HL-60/S4 treated with retinoic acid at 250 ng/mL for 4 days and 3 days (cell line): ENCODE data around the gene LGALS9.
"Not testable (repeated sequence)": the region's sequence is repeated elsewhere in the genome, so short reads cannot be mapped to it uniquely, and the experiment has no call there.

ENCODE experiments used
- in situ Hi-C: fragments of 300-500 bp; cut with MboI; formaldehyde crosslinking; loops from 2 replicates; pipeline ENCODE4 v1.7.0; 2022; ENCODE audit warnings: low sequenced_read_pairs

Gene LGALS9

GRCh38 chr17:27623614-27624013, 7.4 kb upstream of the LGALS9 start:
- in situ Hi-C loops: loop anchor here (25.0 kb wide), 3 partner anchors 261 to 386 kb away; partner anchors contain the start of gene LYRM9

- in situ Hi-C loops: loop anchor here (25.0 kb wide), 3 partner anchors 262 to 387 kb away; partner anchors contain the start of gene LYRM9
Measured at GRCh38 chr17:27624539-27624938, 6.4 kb upstream of the LGALS9 start.

GRCh38 chr17:27625856-27626255, 5.1 kb upstream of the LGALS9 start:
- in situ Hi-C loops: no loop called here

- in situ Hi-C loops: no loop called here
Measured at GRCh38 chr17:27627514-27627913, 3.5 kb upstream of the LGALS9 start.

GRCh38 chr17:27628376-27628775, 2.6 kb upstream of the LGALS9 start:
- in situ Hi-C loops: no loop called here

- in situ Hi-C loops: not testable (repeated sequence)
Measured at GRCh38 chr17:27629260-27629659, 1.7 kb upstream of the LGALS9 start.

GRCh38 chr17:27631411-27631760, 398 bp downstream of the LGALS9 start:
- in situ Hi-C loops: no loop called here

DNA sequence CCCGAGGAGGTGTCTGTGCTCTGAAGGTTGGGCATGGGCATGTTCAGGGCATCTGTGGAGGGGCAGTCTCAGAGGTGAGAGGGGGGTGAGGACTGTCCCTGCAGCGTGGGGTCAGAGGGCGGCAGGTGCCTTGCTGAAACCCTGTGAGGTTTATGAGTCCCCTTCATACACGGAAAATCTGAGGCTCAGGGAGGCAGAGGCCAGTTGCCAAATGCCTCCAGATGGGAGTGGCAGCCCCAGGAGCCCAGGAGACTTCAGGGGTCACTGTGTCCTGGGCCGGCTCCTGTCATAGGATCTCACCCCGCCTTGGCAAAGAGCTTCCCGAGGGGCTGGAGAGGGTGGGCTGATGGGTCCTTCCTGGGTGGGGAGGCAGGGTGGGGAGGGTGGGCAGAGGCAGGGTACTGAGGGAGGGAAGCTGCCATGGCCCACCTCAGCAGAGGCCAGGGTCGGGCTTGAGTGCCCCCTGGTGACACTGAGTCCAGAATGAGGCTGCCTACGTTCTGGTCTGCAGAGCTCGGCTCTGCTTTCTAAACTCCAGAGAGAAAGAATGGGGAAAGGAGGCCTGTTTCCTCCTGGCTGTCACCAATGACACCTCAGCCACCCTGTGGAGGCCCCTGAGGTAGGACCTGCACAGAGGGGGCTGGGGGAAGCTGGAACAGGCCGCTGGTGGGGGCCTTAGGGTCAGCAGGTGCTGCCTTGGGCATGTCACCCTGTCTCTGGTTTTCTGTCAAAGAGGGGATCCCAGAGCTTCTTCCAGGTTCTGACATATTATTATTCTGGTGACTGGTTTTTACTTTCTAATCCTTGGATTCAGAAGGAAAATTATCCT, 1.1 kb downstream of the LGALS9 start:
- in situ Hi-C loops: no loop called here

- in situ Hi-C loops: not testable (repeated sequence)
Measured at GRCh38 chr17:27632766-27633165, 1.8 kb downstream of the LGALS9 start.

GRCh38 chr17:27633312-27634025, 2.5 kb downstream of the LGALS9 start:
- in situ Hi-C loops: no loop called here

DNA sequence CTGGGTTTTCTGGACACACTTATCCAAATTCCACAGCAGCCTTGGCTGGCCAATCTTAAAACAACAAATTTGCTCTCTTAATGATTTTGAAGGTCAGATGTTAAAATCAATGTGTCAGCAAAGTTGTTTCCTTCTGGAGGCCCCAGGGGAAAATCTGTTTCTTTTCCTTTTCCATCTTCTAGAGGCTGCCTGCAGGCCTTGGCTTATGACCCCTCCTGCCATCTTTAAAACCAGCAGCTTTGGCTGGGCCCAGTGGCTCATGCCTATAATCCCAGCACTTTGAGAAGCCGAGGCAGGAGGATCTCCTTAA, 3.0 kb downstream of the LGALS9 start:
- in situ Hi-C loops: no loop called here

GRCh38 chr17:27634776-27635175, 3.8 kb downstream of the LGALS9 start:
- in situ Hi-C loops: no loop called here

DNA sequence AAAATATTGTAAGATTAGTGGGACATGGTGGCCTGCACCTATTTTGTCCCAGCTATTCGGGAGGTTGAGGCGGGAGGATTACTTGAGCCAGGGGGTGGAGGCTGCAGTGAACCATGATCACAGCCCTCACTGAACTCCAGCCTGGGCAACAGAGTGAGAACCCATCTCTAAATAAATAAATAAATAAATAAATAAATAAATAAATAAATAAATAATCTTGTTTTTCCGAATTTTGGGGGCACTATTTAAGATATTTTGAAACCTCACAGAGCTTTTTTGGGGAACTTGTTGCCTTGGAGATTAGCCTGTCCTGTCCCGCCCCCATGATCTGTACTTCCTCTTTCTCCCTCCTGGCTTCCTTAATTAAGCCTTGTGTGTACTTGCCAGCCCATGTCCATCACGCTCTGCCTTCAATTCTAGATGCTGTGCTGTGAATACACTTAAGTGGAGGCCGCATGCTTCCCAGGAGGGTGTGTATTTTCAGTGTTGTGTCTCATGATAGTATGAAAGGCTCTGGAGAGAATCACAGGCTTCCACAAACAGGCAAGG, 4.4 kb downstream of the LGALS9 start:
- in situ Hi-C loops: no loop called here

DNA sequence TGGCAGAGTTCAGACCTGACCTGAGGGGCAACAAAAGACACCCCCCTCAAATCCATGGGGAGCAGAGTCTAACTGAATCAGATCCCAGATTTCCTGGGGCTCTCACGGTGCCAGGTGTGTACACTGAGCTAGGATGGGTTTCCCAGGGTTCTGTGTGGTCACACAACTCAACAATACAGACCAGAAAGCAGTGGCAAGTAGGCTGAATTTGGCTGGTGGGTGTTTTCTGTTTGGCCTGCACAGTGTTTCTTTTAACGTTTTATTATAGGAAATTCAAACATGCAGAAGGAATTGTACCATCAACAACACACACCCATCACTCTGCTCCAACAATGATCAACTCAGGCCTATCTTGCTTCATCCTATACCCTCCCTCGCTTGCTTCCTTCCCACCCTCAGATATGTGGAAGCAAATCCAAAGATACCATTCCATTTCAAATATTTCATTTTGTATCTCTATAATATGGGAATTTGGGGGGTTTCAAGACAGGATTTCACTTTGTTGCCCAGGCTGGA, 5.1 kb downstream of the LGALS9 start:
- in situ Hi-C loops: not testable (repeated sequence)

GRCh38 chr17:27637818-27638217, 6.8 kb downstream of the LGALS9 start:
- in situ Hi-C loops: not testable (repeated sequence)

GRCh38 chr17:27638415-27638914, 7.5 kb downstream of the LGALS9 start:
- in situ Hi-C loops: not testable (repeated sequence)

- in situ Hi-C loops: no loop called here
Measured at GRCh38 chr17:27640790-27641189, 9.8 kb downstream of the LGALS9 start.

GRCh38 chr17:27644586-27644985, 13.6 kb downstream of the LGALS9 start:
- in situ Hi-C loops: no loop called here

- in situ Hi-C loops: not testable (repeated sequence)
Measured at GRCh38 chr17:27645621-27646020, 14.6 kb downstream of the LGALS9 start.

DNA sequence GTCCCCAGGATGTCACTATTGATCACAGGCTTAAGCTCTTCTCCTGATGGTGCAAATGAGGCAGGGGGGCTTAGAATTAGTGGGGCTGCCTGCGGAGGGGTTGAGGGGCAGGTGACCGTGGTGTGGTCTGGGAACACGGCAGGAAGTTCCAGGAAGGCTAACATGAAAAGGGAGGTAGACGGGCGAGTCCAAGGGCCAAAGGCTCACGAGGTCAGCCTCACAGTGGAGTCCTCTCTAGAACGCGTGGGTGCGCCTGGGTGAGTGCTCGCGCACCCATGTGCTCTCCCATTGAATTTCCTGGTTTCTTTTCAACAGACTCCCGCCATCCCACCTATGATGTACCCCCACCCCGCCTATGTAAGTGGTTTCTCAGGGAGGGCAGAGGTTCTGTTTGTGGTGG, 15.2 kb downstream of the LGALS9 start:
- in situ Hi-C loops: no loop called here

- in situ Hi-C loops: no loop called here
Measured at GRCh38 chr17:27647765-27648164, 16.8 kb downstream of the LGALS9 start.
